Body of pancreas (tissue), 4 donors: ENCODE data around the gene TUG1.

Source experiments
- CTCF ChIP-seq, 7 experiments: fragments of 450-650 bp in 4 of 7; fragments of 200-600 bp in 3 of 7; sonication (generic) in 3 of 7; IDR thresholded peaks; one replicate each; pipeline ENCODE4 v1.5.1; 2016 to 2019; ENCODE audit warnings: antibody characterized with exemption in 7 of 7
- POLR2A ChIP-seq, 3 donors: fragments of 450-650 bp; IDR thresholded peaks; one replicate each; pipeline ENCODE4 v1.6.1; 2016; ENCODE audit warnings: antibody characterized with exemption in 3 of 3, mild to moderate bottlenecking in 2 of 3

GRCh38 chr22:30955153-30955552, 13.9 kb upstream of the TUG1 start:
- TF ChIP-seq CTCF (IDR thresholded peaks at IDR 0.05), result no peak
- no peak for TF ChIP-seq POLR2A (IDR thresholded peaks at IDR 0.05)
